ENCODE measurements around the gene TBC1D10B. TPM values are rescaled to one million over a fixed set of nuclear protein-coding genes. Genes with fewer than 3 reads are reported as not detected.
A peak's percentile ranks its signal among the peaks of the same experiment; 100 is the strongest.

Gene TBC1D10B
- total and polyA plus RNA-seq, 2 of the 8 experiments (the other 6 are each of a cell fraction or from before 2014, with no cell fraction given): 15.4 to 28.6 TPM

GRCh38 chr16:30377812-30378235 lies 7.5 kb upstream of the TBC1D10B start (continued):
- TF ChIP-seq ATF2 (IDR thresholded peaks at IDR 0.05; ENCODE audit: low read length) (no peak), SAP30 (IDR thresholded peaks at IDR 0.05; ENCODE audit: insufficient read depth, insufficient replicate concordance, low read length) (no peak), MAX (IDR thresholded peaks at IDR 0.05) (no peak), EZH2 (IDR thresholded peaks at IDR 0.05; ENCODE audit: low read depth, low read length, severe bottlenecking) (no peak), KDM5A (IDR thresholded peaks at IDR 0.05; ENCODE audit: low read length) (no peak), POLR2AphosphoS5 (IDR thresholded peaks at IDR 0.05; ENCODE audit: low read depth, low read length) (peak; percentile 55; the same call in 1 of the 2 replicates), POLR2A (IDR thresholded peaks at IDR 0.05; ENCODE audit: control extremely low read depth in 1 of 2, low read depth in 2 of 2, low read length in 2 of 2) (peak; percentile 61 to 63), SIN3A (conservative IDR thresholded peaks at IDR 0.05 in 1 of 2, IDR thresholded peaks at IDR 0.05 in 1 of 2; ENCODE audit: low read depth in 1 of 2, low read length in 2 of 2) (no peak), NRF1 (IDR thresholded peaks at IDR 0.05; ENCODE audit: low read depth, low read length) (no peak), TAF7 (optimal IDR thresholded peaks at IDR 0.05; ENCODE audit: borderline replicate concordance, low read depth, low read length) (peak; percentile 38), CREB1 (IDR thresholded peaks at IDR 0.05) (peak; percentile 93), ATF3 (IDR thresholded peaks at IDR 0.05; ENCODE audit: insufficient read depth, low read depth, low read length) (no peak), CTBP2 (IDR thresholded peaks at IDR 0.05; ENCODE audit: borderline replicate concordance, insufficient read depth, insufficient read length, low read length) (no peak), GABPA (IDR thresholded peaks at IDR 0.05; ENCODE audit: borderline replicate concordance, insufficient read depth, low read length) (no peak), KDM1A (IDR thresholded peaks at IDR 0.05; ENCODE audit: borderline replicate concordance, low read length) (no peak), ASH2L (IDR thresholded peaks at IDR 0.05; ENCODE audit: low read length) (peak; percentile 96), YY1 (IDR thresholded peaks at IDR 0.05; ENCODE audit: low read depth, low read length) (no peak), BRCA1 (IDR thresholded peaks at IDR 0.05; ENCODE audit: low read depth, low read length) (no peak), SIRT6 (IDR thresholded peaks at IDR 0.05; ENCODE audit: low read length) (no peak), TBP (IDR thresholded peaks at IDR 0.05; ENCODE audit: low read depth, low read length) (no peak; the same call in 1 of the 2 replicates), GTF2F1 (IDR thresholded peaks at IDR 0.05; ENCODE audit: borderline replicate concordance, low read depth, low read length) (no peak), TEAD4 (IDR thresholded peaks at IDR 0.05; ENCODE audit: low read depth, low read length) (no peak), RNF2 (IDR thresholded peaks at IDR 0.05; ENCODE audit: borderline replicate concordance, low read depth, low read length, missing control alignments, poor library complexity, severe bottlenecking) (no peak), SRF (IDR thresholded peaks at IDR 0.05; ENCODE audit: low read depth, low read length) (no peak)
